HepG2 (cell line): Measurements from ENCODE around the gene WDR73. TPM values are rescaled to one million over a fixed set of nuclear protein-coding genes. Genes with fewer than 3 reads are reported as not detected.
A peak's percentile ranks its signal among the peaks of the same experiment; 100 is the strongest.

Experiments
- HOXA3 ChIP-seq: sonication (generic); formaldehyde crosslinking; IDR thresholded peaks from 2 replicates; pipeline ENCODE4 v1.5.0; 2020; ENCODE audit warnings: missing genetic modification reagents
- MIER2 ChIP-seq: IDR thresholded peaks from 2 replicates; pipeline ENCODE4 v1.6.1; 2016; ENCODE audit warnings: missing biosample characterization, missing genetic modification reagents
- MIXL1 ChIP-seq: IDR thresholded peaks from 2 replicates; pipeline ENCODE4 v1.6.1; 2016
- NR2F6 ChIP-seq, 2 experiments: IDR thresholded peaks; 2 replicates each; pipeline ENCODE4 v1.6.1; 2016; ENCODE audit warnings: antibody characterized with exemption in 1 of 2, mild to moderate bottlenecking in 1 of 2
- PAX8 ChIP-seq: sonication (generic); formaldehyde crosslinking; IDR thresholded peaks from 2 replicates; pipeline ENCODE4 v1.8.0; 2022; ENCODE audit warnings: mild to moderate bottlenecking, missing genetic modification reagents, borderline replicate concordance
- SUZ12 ChIP-seq: fragments of 150-350 bp; IDR thresholded peaks from 2 replicates; pipeline ENCODE4 v1.6.1; 2014; ENCODE audit warnings: low read depth, low read length
- ZEB1 ChIP-seq: IDR thresholded peaks from 2 replicates; pipeline ENCODE4 v1.6.1; 2012; ENCODE audit warnings: mild to moderate bottlenecking, low read depth, inconsistent platforms; ENCODE audit not compliant: insufficient replicate concordance
- ZKSCAN8 ChIP-seq: IDR thresholded peaks from 2 replicates; pipeline ENCODE4 v1.6.1; 2016; ENCODE audit warnings: borderline replicate concordance, missing genetic modification reagents, missing compliant biosample characterization
- ZNF264 ChIP-seq: sonication (generic); formaldehyde crosslinking; IDR thresholded peaks from 2 replicates; pipeline ENCODE4 v1.4.0; 2020; ENCODE audit warnings: missing genetic modification reagents
- ZNF30 ChIP-seq: sonication (generic); formaldehyde crosslinking; IDR thresholded peaks from 2 replicates; pipeline ENCODE4 v1.5.0; 2020; ENCODE audit warnings: mild to moderate bottlenecking, missing genetic modification reagents
- ZNF432 ChIP-seq: sonication (generic); formaldehyde crosslinking; IDR thresholded peaks from 2 replicates; pipeline ENCODE4 v1.5.0; 2020; ENCODE audit warnings: missing genetic modification reagents, mild to moderate bottlenecking, borderline replicate concordance
- ZNF484 ChIP-seq: sonication (generic); formaldehyde crosslinking; IDR thresholded peaks from 2 replicates; pipeline ENCODE4 v1.5.1; 2020; ENCODE audit warnings: mild to moderate bottlenecking, low read depth, missing genetic modification reagents, borderline replicate concordance
- ZNF563 ChIP-seq: sonication (generic); formaldehyde crosslinking; IDR thresholded peaks from 2 replicates; pipeline ENCODE4 v1.8.0; 2022; ENCODE audit warnings: mild to moderate bottlenecking, moderate library complexity, missing genetic modification reagents
- polyA plus RNA-seq, 8 experiments: library from polyadenylated mRNA; depleted of rRNA in 3 of 8; stranded (reverse) in 7 of 8; unstranded in 1 of 8; fragments of >200 nt; fragmentation: Illumina TruSeq in 4 of 8; extraction: Trizol in 4 of 8; gene quantifications; 2 replicates each; pipeline versions ENCODE4 v1.2.1 to v1.2.3, GENCODE V29; 2011 to 2016; ENCODE audit warnings: low read depth in 4 of 8, missing spikeins in 1 of 8, mixed read lengths in 1 of 8; ENCODE audit not compliant: insufficient read depth in 1 of 8
- total RNA-seq, 5 experiments: library from RNA; depleted of rRNA; stranded (reverse); fragments of >200 nt; fragmentation: Illumina TruSeq; extraction: Trizol; gene quantifications; 2 replicates each; pipeline ENCODE4 v1.2.3, GENCODE V29; 2016; ENCODE audit warnings: low read depth in 1 of 5
- TF ChIP-seq, protein P1 (sequence below): sonication (generic); formaldehyde crosslinking; IDR thresholded peaks from 2 replicates; pipeline ENCODE4 v1.8.0; 2022; ENCODE audit warnings: mild to moderate bottlenecking, missing genetic modification reagents
- TF ChIP-seq, protein P2 (sequence below): sonication (generic); formaldehyde crosslinking; IDR thresholded peaks from 2 replicates; pipeline ENCODE4 v1.4.0; 2020; ENCODE audit warnings: missing genetic modification reagents
- TF ChIP-seq, protein P3 (sequence below): IDR thresholded peaks from 2 replicates; pipeline ENCODE4 v1.6.1; 2012; ENCODE audit warnings: inconsistent platforms
- TF ChIP-seq, protein P4 (sequence below): sonication (generic); formaldehyde crosslinking; IDR thresholded peaks from 2 replicates; pipeline ENCODE4 v1.4.0; 2020; ENCODE audit warnings: missing genetic modification reagents, borderline replicate concordance

Gene WDR73
- total and polyA plus RNA-seq, 2 of the 13 experiments (the other 11 are each of a cell fraction or from before 2014, with no cell fraction given) = 20.0 to 35.5 TPM

DNA sequence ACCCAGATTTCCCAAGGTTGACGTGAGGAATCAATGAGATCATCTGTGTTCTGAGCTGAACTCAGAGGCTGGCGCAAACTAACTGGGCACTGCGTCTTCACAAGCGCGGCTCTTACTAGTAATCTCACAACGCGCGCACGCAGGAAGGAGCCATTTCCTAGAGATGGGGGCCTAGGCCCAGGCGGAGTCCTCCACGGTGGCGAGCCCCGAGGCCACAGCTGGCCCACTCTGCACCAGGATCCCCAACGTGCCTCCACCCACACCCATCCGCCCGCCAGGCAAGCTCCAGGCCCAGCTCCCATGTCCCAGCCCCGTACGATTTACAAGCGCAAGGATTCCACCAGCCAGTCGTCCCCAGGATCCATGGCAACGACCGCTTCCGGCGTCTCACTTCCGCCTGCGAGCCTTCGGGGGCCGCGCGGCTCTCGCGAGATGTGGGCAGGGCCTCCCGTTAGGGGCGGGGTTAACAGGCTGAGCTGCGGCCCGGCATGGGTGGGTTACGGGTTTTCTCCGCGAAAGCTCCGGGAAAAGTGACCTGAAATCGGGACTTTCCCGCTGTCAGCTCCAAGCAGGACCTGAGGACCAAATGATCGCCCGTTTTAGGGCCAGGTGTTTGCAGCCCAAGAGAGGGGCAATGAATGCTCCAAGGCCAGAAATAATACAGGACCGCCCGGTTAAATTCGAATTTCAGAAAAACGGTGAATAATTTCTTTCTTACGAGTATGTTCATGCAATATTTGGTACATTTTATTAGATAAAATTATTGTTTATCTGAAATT is at the start of gene WDR73 (continued):
- TF ChIP-seq ZNF484 (CRISPR knock-in tag) (no peak), MIER2 (CRISPR knock-in tag) (peak; percentile 20; the same call in 1 of the 2 replicates), PAX8 (CRISPR knock-in tag) (no peak), ZNF264 (no peak), ZKSCAN8 (CRISPR knock-in tag) (no peak), SUZ12 (no peak), ZNF432 (CRISPR knock-in tag) (no peak), MIXL1 (CRISPR knock-in tag) (no peak; the same call in 1 of the 2 replicates), NR2F6 (IDR thresholded peaks at IDR 0.05) (no peak), NR2F6 (CRISPR knock-in tag; IDR thresholded peaks at IDR 0.05) (0 out of 2 replicates have a peak, but pooled peaks have one; percentile 10), HOXA3 (peak; percentile 71), ZNF563 (0 out of 2 replicates have a peak, but pooled peaks have one; percentile 43), ZNF30 (CRISPR knock-in tag) (no peak), ZEB1 (no peak)
- TF ChIP-seq, protein P1, sequence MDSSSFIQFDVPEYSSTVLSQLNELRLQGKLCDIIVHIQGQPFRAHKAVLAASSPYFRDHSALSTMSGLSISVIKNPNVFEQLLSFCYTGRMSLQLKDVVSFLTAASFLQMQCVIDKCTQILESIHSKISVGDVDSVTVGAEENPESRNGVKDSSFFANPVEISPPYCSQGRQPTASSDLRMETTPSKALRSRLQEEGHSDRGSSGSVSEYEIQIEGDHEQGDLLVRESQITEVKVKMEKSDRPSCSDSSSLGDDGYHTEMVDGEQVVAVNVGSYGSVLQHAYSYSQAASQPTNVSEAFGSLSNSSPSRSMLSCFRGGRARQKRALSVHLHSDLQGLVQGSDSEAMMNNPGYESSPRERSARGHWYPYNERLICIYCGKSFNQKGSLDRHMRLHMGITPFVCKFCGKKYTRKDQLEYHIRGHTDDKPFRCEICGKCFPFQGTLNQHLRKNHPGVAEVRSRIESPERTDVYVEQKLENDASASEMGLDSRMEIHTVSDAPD = no peak
- TF ChIP-seq, protein P2, sequence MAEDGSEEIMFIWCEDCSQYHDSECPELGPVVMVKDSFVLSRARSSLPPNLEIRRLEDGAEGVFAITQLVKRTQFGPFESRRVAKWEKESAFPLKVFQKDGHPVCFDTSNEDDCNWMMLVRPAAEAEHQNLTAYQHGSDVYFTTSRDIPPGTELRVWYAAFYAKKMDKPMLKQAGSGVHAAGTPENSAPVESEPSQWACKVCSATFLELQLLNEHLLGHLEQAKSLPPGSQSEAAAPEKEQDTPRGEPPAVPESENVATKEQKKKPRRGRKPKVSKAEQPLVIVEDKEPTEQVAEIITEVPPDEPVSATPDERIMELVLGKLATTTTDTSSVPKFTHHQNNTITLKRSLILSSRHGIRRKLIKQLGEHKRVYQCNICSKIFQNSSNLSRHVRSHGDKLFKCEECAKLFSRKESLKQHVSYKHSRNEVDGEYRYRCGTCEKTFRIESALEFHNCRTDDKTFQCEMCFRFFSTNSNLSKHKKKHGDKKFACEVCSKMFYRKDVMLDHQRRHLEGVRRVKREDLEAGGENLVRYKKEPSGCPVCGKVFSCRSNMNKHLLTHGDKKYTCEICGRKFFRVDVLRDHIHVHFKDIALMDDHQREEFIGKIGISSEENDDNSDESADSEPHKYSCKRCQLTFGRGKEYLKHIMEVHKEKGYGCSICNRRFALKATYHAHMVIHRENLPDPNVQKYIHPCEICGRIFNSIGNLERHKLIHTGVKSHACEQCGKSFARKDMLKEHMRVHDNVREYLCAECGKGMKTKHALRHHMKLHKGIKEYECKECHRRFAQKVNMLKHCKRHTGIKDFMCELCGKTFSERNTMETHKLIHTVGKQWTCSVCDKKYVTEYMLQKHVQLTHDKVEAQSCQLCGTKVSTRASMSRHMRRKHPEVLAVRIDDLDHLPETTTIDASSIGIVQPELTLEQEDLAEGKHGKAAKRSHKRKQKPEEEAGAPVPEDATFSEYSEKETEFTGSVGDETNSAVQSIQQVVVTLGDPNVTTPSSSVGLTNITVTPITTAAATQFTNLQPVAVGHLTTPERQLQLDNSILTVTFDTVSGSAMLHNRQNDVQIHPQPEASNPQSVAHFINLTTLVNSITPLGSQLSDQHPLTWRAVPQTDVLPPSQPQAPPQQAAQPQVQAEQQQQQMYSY (CRISPR knock-in tag) = peak; percentile 64; the same call in 1 of the 2 replicates
- TF ChIP-seq, protein P3, sequence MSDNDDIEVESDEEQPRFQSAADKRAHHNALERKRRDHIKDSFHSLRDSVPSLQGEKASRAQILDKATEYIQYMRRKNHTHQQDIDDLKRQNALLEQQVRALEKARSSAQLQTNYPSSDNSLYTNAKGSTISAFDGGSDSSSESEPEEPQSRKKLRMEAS = no peak
- TF ChIP-seq, protein P4, sequence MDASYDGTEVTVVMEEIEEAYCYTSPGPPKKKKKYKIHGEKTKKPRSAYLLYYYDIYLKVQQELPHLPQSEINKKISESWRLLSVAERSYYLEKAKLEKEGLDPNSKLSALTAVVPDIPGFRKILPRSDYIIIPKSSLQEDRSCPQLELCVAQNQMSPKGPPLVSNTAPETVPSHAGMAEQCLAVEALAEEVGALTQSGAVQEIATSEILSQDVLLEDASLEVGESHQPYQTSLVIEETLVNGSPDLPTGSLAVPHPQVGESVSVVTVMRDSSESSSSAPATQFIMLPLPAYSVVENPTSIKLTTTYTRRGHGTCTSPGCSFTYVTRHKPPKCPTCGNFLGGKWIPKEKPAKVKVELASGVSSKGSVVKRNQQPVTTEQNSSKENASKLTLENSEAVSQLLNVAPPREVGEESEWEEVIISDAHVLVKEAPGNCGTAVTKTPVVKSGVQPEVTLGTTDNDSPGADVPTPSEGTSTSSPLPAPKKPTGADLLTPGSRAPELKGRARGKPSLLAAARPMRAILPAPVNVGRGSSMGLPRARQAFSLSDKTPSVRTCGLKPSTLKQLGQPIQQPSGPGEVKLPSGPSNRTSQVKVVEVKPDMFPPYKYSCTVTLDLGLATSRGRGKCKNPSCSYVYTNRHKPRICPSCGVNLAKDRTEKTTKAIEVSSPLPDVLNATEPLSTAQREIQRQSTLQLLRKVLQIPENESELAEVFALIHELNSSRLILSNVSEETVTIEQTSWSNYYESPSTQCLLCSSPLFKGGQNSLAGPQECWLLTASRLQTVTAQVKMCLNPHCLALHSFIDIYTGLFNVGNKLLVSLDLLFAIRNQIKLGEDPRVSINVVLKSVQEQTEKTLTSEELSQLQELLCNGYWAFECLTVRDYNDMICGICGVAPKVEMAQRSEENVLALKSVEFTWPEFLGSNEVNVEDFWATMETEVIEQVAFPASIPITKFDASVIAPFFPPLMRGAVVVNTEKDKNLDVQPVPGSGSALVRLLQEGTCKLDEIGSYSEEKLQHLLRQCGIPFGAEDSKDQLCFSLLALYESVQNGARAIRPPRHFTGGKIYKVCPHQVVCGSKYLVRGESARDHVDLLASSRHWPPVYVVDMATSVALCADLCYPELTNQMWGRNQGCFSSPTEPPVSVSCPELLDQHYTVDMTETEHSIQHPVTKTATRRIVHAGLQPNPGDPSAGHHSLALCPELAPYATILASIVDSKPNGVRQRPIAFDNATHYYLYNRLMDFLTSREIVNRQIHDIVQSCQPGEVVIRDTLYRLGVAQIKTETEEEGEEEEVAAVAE (CRISPR knock-in tag) = peak; percentile 74; the same call in 1 of the 2 replicates
